Measurements from ENCODE around the gene PRDM15.

PRDM15 gene

DNA sequence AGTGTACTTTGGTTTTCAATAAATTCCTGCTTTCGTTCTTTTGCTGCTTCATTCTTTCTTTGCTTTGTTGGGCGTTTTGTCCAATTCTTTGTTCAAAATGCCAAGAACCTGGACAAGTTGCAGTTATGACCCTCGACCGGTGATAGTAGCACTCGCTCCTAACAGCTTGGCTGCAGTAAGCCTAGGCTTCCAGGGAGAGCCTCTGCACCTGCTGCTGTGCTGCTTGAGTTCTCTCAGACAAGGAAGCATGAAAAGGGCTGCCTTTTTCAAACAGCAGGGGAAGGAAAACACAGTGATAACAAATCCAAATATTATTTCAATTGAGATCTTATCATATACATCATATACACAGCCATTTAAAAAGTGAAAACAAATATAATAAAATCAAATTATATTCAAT, 99.5 kb downstream of the PRDM15 start:
- DNase-seq (ENCODE audit: low read depth in 2 of 2) = no peak

DNA sequence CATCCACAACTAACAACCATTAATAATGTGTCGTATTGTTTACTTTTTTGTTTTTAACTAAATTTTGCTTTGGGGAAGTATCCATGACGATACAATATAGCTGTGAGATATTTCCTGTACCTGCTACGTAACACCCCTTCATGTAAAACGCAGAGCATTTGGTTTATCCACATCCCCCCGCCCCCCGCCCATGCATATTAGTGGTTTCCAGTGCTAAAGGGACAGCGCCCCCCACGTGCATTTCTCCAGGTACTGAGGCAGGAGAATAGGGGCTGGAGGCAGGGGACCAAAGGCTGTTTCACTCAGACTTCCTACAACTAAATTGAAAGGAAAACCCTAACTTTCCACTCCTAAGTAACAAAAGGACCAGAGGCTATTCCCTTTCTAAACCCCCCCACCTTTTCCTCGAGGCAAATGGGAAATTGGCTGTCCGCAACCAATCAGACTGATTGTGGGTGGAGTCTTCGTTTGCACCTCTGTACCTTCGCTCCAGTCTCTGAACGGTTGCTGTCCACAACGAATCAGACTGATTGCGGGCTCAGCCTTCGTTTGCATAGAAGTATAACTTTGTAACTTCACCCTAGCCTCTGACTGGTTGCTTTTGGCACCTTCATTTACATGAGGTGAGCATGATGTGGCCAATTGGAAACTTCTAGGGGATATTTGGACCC, 100.1 kb downstream of the PRDM15 start:
- no peak for DNase-seq (ENCODE audit: low read depth in 2 of 2)

GRCh38 chr21:41777951-41778815, 101.0 kb downstream of the PRDM15 start:
- no peak for DNase-seq (ENCODE audit: low read depth in 2 of 2)

GRCh38 chr21:41776778-41777177, 102.4 kb downstream of the PRDM15 start:
- DNase-seq (ENCODE audit: low read depth in 2 of 2) = no peak

DNA sequence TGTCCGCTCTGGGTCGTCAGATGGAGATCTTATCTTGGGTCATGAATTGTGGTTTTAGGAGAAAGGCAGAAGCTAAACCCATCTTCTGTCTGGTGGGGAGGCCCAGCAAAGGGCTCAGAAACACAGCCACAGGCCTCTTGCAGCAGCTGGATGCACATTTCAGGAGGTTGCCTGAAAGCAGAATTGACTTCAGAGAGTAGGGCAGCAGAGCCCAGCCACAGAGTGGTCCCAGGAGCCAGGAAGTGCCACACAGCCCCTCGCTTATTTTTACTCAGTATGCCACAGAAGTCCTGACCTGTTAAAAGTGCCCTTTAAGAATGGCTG, 104.0 kb downstream of the PRDM15 start:
- DNase-seq (ENCODE audit: low read depth in 2 of 2) = no peak

GRCh38 chr21:41774467-41775148, 104.5 kb downstream of the PRDM15 start:
- no peak for DNase-seq (ENCODE audit: low read depth in 2 of 2)

- no peak for DNase-seq (ENCODE audit: low read depth in 2 of 2)
Observed at GRCh38 chr21:41772351-41773080, 106.6 kb downstream of the PRDM15 start.

DNA sequence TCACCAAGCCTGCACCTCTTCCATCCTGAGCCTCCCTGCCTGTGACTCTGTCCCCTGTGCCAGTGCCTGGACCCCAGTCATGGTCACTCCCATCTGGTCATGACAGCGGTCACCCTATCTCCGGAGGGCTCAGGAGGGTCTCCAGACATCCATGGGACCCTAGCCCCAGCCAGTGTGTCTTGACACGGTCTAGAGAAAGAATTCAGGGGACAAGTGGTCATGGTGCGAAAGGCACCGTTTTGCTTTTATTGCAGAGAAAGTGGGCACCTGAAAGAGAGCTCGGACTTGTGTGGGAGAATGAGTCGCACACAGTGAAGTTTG, 107.6 kb downstream of the PRDM15 start:
- no peak for DNase-seq (ENCODE audit: low read depth in 2 of 2)

DNA sequence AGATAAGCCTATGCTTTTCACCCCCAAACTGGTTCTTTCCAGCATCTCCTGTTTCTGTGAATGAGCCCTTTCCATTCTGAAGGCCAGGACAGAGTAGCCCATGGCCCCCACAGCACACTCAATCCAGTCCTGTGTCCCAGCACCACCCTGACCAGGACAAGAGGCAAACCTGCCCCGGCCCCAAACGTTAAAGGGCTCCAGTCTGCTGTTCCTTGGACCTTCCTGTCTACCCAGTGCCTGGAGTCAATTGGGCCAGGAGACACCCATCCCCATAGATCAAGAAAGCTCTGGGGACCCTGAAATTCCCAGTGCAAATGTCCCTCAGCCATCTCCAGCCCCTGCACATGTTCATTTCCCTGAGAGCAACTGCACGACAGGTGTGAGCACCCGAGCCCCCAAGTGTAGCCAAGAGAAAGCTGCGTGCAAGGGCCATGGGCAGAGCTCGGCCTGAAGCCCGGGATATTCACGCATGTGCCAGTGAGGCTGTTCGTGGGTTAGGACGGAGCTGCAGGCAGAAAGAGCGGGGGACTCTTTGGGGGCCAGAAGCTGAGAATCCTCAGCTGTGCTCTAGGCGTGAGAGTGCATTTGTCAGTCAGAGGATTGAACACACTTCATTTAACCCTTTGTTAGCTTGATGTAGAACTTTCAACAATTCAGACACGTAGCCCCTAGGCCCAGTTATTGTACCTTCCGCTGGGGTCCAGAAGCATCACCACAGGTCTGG, 108.1 kb downstream of the PRDM15 start:
- no peak for DNase-seq (ENCODE audit: low read depth in 2 of 2)

- no peak for DNase-seq (ENCODE audit: low read depth in 2 of 2)
Observed at GRCh38 chr21:41769933-41770332, 109.2 kb downstream of the PRDM15 start.

- no peak for DNase-seq (ENCODE audit: low read depth in 2 of 2)
Observed at GRCh38 chr21:41769521-41769920, 109.6 kb downstream of the PRDM15 start.

DNA sequence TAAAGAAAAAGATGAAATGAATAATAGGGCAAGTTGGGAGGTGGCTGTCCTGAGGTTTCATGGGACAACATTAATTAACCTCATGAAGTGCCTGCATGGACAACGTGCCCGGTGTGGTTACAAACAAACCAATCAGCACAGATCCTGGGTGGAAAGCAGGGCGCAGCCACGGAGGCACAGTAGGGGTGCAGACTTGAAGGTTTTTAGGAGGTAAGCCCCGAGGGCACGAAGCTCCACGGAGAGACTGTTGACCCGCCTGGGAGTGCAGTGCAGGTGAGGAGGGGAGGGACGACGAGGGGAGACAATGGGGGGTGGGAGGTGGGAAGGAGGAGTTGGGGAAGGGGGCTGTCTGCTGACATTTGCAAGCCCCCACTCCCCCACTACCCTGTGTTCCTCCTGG, 110.0 kb downstream of the PRDM15 start:
- no peak for DNase-seq (ENCODE audit: low read depth in 2 of 2)

- no peak for DNase-seq (ENCODE audit: low read depth in 2 of 2)
Observed at GRCh38 chr21:41768437-41769042, 110.6 kb downstream of the PRDM15 start.

DNA sequence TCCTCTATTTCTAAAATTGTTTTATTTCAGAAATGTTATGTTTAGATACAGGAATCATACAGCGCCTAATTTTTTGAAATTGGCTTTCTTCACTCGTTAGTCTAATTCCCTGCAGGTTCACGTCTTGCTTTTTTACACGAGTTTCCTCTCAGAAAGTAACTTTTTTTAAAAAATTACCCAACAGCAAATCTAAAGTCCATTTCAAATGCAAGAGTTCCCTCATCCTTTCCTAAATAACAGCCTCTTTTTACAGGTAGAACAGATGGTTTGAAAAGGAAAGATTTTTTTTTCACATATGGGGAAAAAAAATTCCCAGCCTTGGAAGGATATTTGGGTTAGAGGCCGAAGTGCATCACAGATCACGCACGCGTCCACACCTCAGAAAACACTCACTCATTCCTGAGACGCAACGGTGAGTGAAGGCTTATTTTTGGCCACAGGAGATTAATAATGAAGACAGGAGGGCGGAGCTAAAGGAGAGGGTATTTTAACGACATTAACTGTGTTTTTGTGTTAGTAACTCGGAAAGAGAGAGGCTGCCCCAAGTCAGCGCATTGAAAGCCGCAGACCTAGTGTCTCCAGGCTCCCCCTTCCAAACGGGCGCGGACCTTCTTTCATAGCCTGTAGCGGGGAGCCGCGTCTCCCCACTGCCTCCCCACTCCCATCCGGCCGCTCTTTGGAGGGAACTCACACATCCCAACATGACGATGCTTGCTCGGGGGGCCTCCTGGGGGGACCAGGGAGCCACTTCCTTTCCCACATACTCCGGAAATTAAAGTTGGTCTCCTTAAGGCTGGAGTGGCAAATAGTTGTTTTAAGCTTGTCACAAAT, 111.3 kb downstream of the PRDM15 start:
- DNase-seq (ENCODE audit: low read depth in 2 of 2) = no peak

GRCh38 chr21:41766883-41767605, 112.1 kb downstream of the PRDM15 start, which contains the start of gene RIPK4:
Gene RIPK4 (minus strand): TSS chr21:41767052. CDS start chr21:41767041, 11 bp downstream.
- peak; percentile 15 to 47 for DNase-seq (ENCODE audit: low read depth in 2 of 2)

GRCh38 chr21:41765973-41766882, 112.9 kb downstream of the PRDM15 start:
- no peak for DNase-seq (ENCODE audit: low read depth in 2 of 2)

DNA sequence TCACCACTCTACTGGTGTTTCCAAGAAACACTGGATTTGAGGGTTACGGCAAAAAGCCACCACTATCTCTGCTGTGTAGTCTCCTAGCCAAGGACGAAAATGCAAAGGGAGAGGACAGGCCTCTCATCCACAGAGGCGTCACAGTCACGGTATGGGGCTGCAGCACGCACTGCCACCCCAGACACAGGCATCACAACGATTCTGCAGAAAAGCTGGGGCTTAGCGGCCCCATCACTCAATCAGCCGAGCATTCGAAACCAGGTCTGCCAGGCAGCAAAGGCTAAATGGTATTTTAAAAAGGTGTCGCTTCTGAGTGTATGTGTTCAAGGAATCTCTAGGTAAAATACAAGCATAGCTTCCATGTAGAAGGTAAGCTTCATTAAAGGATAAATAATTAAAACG, 113.7 kb downstream of the PRDM15 start:
- DNase-seq (ENCODE audit: low read depth in 2 of 2) = no peak

Data from stimulated activated CD4-positive, alpha-beta T cell treated with anti-CD3 and anti-CD28 coated beads, Interleukin-1b, Interleukin-23, amount 100 ng/mL, for 1 hour (primary cell).